Endodermal cell (in vitro differentiated cells): ENCODE measurements around the gene PAQR7. TPM values are rescaled to one million over a fixed set of nuclear protein-coding genes. Genes with fewer than 3 reads are reported as not detected.

Experiments used
- DNase-seq: peaks from one replicate; pipeline ENCODE4 v3.0.0-alpha.2; 2017
- H3K27ac ChIP-seq: 2 replicates; pipeline ENCODE4 v1.5.1; 2013; ENCODE audit warnings: mild to moderate bottlenecking, low read depth, low read length, moderate library complexity
- H3K27me3 ChIP-seq: 2 replicates; pipeline ENCODE4 v1.6.1; 2013; ENCODE audit warnings: mild to moderate bottlenecking, low read length, moderate library complexity; ENCODE audit not compliant: insufficient read depth, control insufficient read depth, poor library complexity, severe bottlenecking
- H3K36me3 ChIP-seq: 2 replicates; pipeline ENCODE4 v1.7.0; 2013; ENCODE audit warnings: mild to moderate bottlenecking, low read length, moderate library complexity; ENCODE audit not compliant: control insufficient read depth, insufficient read depth
- H3K4me1 ChIP-seq: one replicate; pipeline ENCODE4 v1.7.0; 2013; ENCODE audit warnings: low read length; ENCODE audit not compliant: control insufficient read depth, insufficient read depth
- H3K4me3 ChIP-seq: 2 replicates; pipeline ENCODE4 v1.5.1; 2013; ENCODE audit warnings: mild to moderate bottlenecking, low read length, moderate library complexity
- H3K9ac ChIP-seq: 2 replicates; pipeline ENCODE4 v1.6.1; 2013; ENCODE audit warnings: mild to moderate bottlenecking, low read length, moderate library complexity; ENCODE audit not compliant: poor library complexity, severe bottlenecking; ENCODE audit errors: extremely low read depth
- H3K9me3 ChIP-seq: 2 replicates; pipeline ENCODE4 v1.6.1; 2013; ENCODE audit warnings: mild to moderate bottlenecking, low read length, moderate library complexity; ENCODE audit not compliant: control insufficient read depth
- H3K27ac Mint-ChIP-seq: 2 replicates; pipeline ENCODE4 v1.8.0; 2020; ENCODE audit warnings: mixed read lengths
- H3K27me3 Mint-ChIP-seq: 2 replicates; pipeline ENCODE4 v1.8.0; 2021; ENCODE audit warnings: mild to moderate bottlenecking, mixed read lengths; ENCODE audit not compliant: insufficient read depth
- H3K36me3 Mint-ChIP-seq: 2 replicates; pipeline ENCODE4 v1.8.0; 2020; ENCODE audit warnings: low read depth, mixed read lengths
- H3K4me1 Mint-ChIP-seq: 2 replicates; pipeline ENCODE4 v1.8.0; 2020; ENCODE audit warnings: mixed read lengths
- H3K4me3 Mint-ChIP-seq: 2 replicates; pipeline ENCODE4 v1.8.0; 2020; ENCODE audit warnings: mild to moderate bottlenecking, moderate library complexity, mixed read lengths
- H3K9me3 Mint-ChIP-seq: 2 replicates; pipeline ENCODE4 v1.8.0; 2020; ENCODE audit warnings: mild to moderate bottlenecking, mixed read lengths
- CTCF ChIP-seq: fragments of 200-600 bp; sonication (generic); conservative IDR thresholded peaks from 2 replicates; pipeline ENCODE4 v1.5.0; 2021; ENCODE audit warnings: antibody characterized with exemption, mild to moderate bottlenecking
- WGBS, 2 experiments: methylation state at CpG; one replicate each; pipeline versions ENCODE4 v1.1.5 to v1.1.7; 2013; ENCODE audit warnings: missing lambda C conversion rate in 2 of 2, mixed read lengths in 1 of 2; ENCODE audit not compliant: insufficient coverage in 1 of 2, insufficient read length in 1 of 2; 5-methylcytosine and 5-hydroxymethylcytosine counted together
- total RNA-seq, 2 donors: library from RNA; stranded (reverse); fragmentation: NEBNext Ultra II Directional in 1 of 2; extraction: Animal tissue kit (Norgen Biotek cat#: 25700) in 1 of 2; gene quantifications; 2 replicates in 1 of 2; 3 replicates in 1 of 2; pipeline ENCODE4 v1.2.1, GENCODE V29; 2021

Gene PAQR7
- total RNA-seq, 2 donors from 2014 or later: 11.7 to 15.0 TPM

- Histone ChIP-seq H3K27me3 (no peaks in the 10 kb centered on the region), H3K9me3 (no peaks in the 10 kb centered on the region), H3K36me3 (no peaks in the 10 kb centered on the region), H3K9ac (no peak overlapping the region), H3K27ac (no peak overlapping the region), H3K4me3 (no peak overlapping the region), H3K4me1 (peaks cover 3% of the 10 kb centered on the region)
- no peak for TF ChIP-seq CTCF
- no peaks in the 10 kb centered on the region for H3K9me3 Mint-ChIP-seq
- 90% methylated on average over 2 of the region's 2 CpGs; no CpG with 5 or more reads in 1 of the 2 experiments for WGBS, 2 experiments
- H3K36me3 Mint-ChIP-seq: no peaks in the 10 kb centered on the region
- H3K4me1 Mint-ChIP-seq: peaks cover 9% of the 10 kb centered on the region
- peaks cover 23% of the 10 kb centered on the region for H3K27me3 Mint-ChIP-seq
- no peak overlapping the region for H3K4me3 Mint-ChIP-seq
- no peak for DNase-seq
- peak overlapping the region; percentile 88 for H3K27ac Mint-ChIP-seq
These were observed 1.2 kb upstream of the PAQR7 start for GRCh38 chr1:25876693-25877077.

GRCh38 chr1:25875856-25876692, 566 bp upstream of the PAQR7 start:
- no peak overlapping the region for H3K27ac ChIP-seq
- peak overlapping the region; percentile 59 for H3K9ac ChIP-seq
- no peaks in the 10 kb centered on the region for H3K9me3 Mint-ChIP-seq
- peak overlapping the region; percentile 76 for H3K4me3 ChIP-seq
- no peaks in the 10 kb centered on the region for H3K36me3 ChIP-seq
- H3K36me3 Mint-ChIP-seq: no peaks in the 10 kb centered on the region
- H3K9me3 ChIP-seq: no peaks in the 10 kb centered on the region
- H3K4me1 Mint-ChIP-seq: peaks cover 9% of the 10 kb centered on the region
- TF ChIP-seq CTCF: no peak
- H3K27me3 ChIP-seq: no peaks in the 10 kb centered on the region
- peaks cover 3% of the 10 kb centered on the region for H3K4me1 ChIP-seq
- peak overlapping the region; percentile 71 for H3K4me3 Mint-ChIP-seq
- DNase-seq: peak; percentile 91
- H3K27ac Mint-ChIP-seq: peak overlapping the region; percentile 88
- 16 to 37% methylated on average over 12 to 31 of the region's 32 CpGs for WGBS, 2 experiments
- H3K27me3 Mint-ChIP-seq: peaks cover 23% of the 10 kb centered on the region

- 55 to 57% methylated on average over 4 to 8 of the region's 8 CpGs for WGBS, 2 experiments
- no peak overlapping the region for H3K27ac ChIP-seq
- peaks cover 19% of the 10 kb centered on the region for H3K27me3 Mint-ChIP-seq
These were observed 814 bp downstream of the PAQR7 start for GRCh38 chr1:25874635-25875153.

More at GRCh38 chr1:25874635-25875153, 814 bp downstream of the PAQR7 start:
- Histone ChIP-seq H3K9ac (peak overlapping the region; percentile 25), H3K4me1 (peaks cover 3% of the 10 kb centered on the region), H3K27me3 (no peaks in the 10 kb centered on the region), H3K9me3 (no peaks in the 10 kb centered on the region), H3K36me3 (peaks cover 8% of the 10 kb centered on the region), H3K4me3 (peak overlapping the region; percentile 76)
- Mint-ChIP-seq H3K9me3 (no peaks in the 10 kb centered on the region), H3K36me3 (no peaks in the 10 kb centered on the region), H3K27ac (peak overlapping the region; percentile 87), H3K4me1 (peaks cover 9% of the 10 kb centered on the region), H3K4me3 (peak overlapping the region; percentile 71)
- DNase-seq: no peak
- no peak for TF ChIP-seq CTCF
